Type B pancreatic cell (in vitro differentiated cells): Measurements from ENCODE around the gene PIP5K1B. TPM values are rescaled to one million over a fixed set of nuclear protein-coding genes. Genes with fewer than 3 reads are reported as not detected.
A peak's percentile ranks its signal among the peaks of the same experiment; 100 is the strongest.

Source experiments
- DNase-seq: peaks from one replicate; pipeline ENCODE4 v3.0.0; 2021; ENCODE audit warnings: mixed read lengths; ENCODE audit not compliant: unreplicated experiment; ENCODE audit errors: extremely low spot score
- H3K27ac Mint-ChIP-seq: 2 replicates; pipeline ENCODE4 v1.8.0; 2021; ENCODE audit warnings: mild to moderate bottlenecking, mixed read lengths
- H3K27me3 Mint-ChIP-seq: 2 replicates; pipeline ENCODE4 v1.8.0; 2021; ENCODE audit warnings: mixed read lengths
- H3K36me3 Mint-ChIP-seq: 2 replicates; pipeline ENCODE4 v1.8.0; 2021; ENCODE audit warnings: mixed read lengths
- H3K4me1 Mint-ChIP-seq: one replicate; pipeline ENCODE4 v1.8.0; 2021; ENCODE audit warnings: mixed read lengths; ENCODE audit not compliant: unreplicated experiment
- H3K4me3 Mint-ChIP-seq: 2 replicates; pipeline ENCODE4 v1.8.0; 2021; ENCODE audit warnings: mild to moderate bottlenecking, mixed read lengths
- H3K9me3 Mint-ChIP-seq: 2 replicates; pipeline ENCODE4 v1.8.0; 2021; ENCODE audit warnings: mixed read lengths
- CTCF ChIP-seq: fragments of 200-600 bp; sonication (generic); conservative IDR thresholded peaks from 2 replicates; pipeline ENCODE4 v1.5.0; 2021; ENCODE audit warnings: antibody characterized with exemption, mild to moderate bottlenecking
- total RNA-seq: library from RNA; stranded (reverse); gene quantifications from 2 replicates; pipeline ENCODE4 v1.2.1, GENCODE V29; 2021; ENCODE audit warnings: low replicate concordance

PIP5K1B gene
- total RNA-seq, 1 donor from 2014 or later: 9.8 TPM

- H3K4me3 Mint-ChIP-seq: no peak overlapping the region
- H3K36me3 Mint-ChIP-seq: no peaks in the 10 kb centered on the region
These were observed 318.6 kb downstream of the PIP5K1B start for GRCh38 chr9:69023650-69024049.

GRCh38 chr9:69027355-69028097, 322.5 kb downstream of the PIP5K1B start:
- Mint-ChIP-seq H3K4me1 (peaks cover 5% of the 10 kb centered on the region), H3K36me3 (no peaks in the 10 kb centered on the region), H3K9me3 (peaks cover 10% of the 10 kb centered on the region), H3K27me3 (no peaks in the 10 kb centered on the region), H3K4me3 (no peak overlapping the region), H3K27ac (no peak overlapping the region)
- no peak for DNase-seq
- peak; percentile 86 for TF ChIP-seq CTCF

More at GRCh38 chr9:69023650-69024049, 318.6 kb downstream of the PIP5K1B start:
- H3K9me3 Mint-ChIP-seq: no peaks in the 10 kb centered on the region
- H3K27me3 Mint-ChIP-seq: no peaks in the 10 kb centered on the region
- DNase-seq: no peak
- no peak for TF ChIP-seq CTCF
- H3K27ac Mint-ChIP-seq: no peak overlapping the region
- peaks cover 5% of the 10 kb centered on the region for H3K4me1 Mint-ChIP-seq

- peaks cover 10% of the 10 kb centered on the region for H3K9me3 Mint-ChIP-seq
- no peaks in the 10 kb centered on the region for H3K36me3 Mint-ChIP-seq
- TF ChIP-seq CTCF: no peak
- H3K27ac Mint-ChIP-seq: no peak overlapping the region
- DNase-seq: no peak
- H3K4me3 Mint-ChIP-seq: no peak overlapping the region
- no peaks in the 10 kb centered on the region for H3K4me1 Mint-ChIP-seq
- no peaks in the 10 kb centered on the region for H3K27me3 Mint-ChIP-seq
These were observed 323.7 kb downstream of the PIP5K1B start for GRCh38 chr9:69028754-69029153.

GRCh38 chr9:69029535-69029934, 324.5 kb downstream of the PIP5K1B start:
- Mint-ChIP-seq H3K36me3 (no peaks in the 10 kb centered on the region), H3K9me3 (peaks cover 10% of the 10 kb centered on the region), H3K4me1 (no peaks in the 10 kb centered on the region), H3K4me3 (no peak overlapping the region), H3K27me3 (no peaks in the 10 kb centered on the region), H3K27ac (no peak overlapping the region)
- DNase-seq: no peak
- TF ChIP-seq CTCF: no peak

GRCh38 chr9:69030851-69031645, 326.0 kb downstream of the PIP5K1B start:
- H3K27me3 Mint-ChIP-seq: no peaks in the 10 kb centered on the region
- DNase-seq: no peak

More at GRCh38 chr9:69030851-69031645, 326.0 kb downstream of the PIP5K1B start:
- H3K4me1 Mint-ChIP-seq: peaks cover 1% of the 10 kb centered on the region
- peaks cover 10% of the 10 kb centered on the region for H3K9me3 Mint-ChIP-seq
- TF ChIP-seq CTCF: no peak
- no peak overlapping the region for H3K27ac Mint-ChIP-seq
- no peaks in the 10 kb centered on the region for H3K36me3 Mint-ChIP-seq
- H3K4me3 Mint-ChIP-seq: no peak overlapping the region
